Activated naive CD8-positive, alpha-beta T cell treated with anti-CD3 and anti-CD28 coated beads for 36 hours (primary cell): ENCODE data around the gene PTPRN2. TPM values are rescaled to one million over a fixed set of nuclear protein-coding genes. Genes with fewer than 3 reads are reported as not detected.

Source experiments
- DNase-seq: peaks from one replicate; pipeline ENCODE4 v3.0.0; 2021
- H3K27ac Mint-ChIP-seq: one replicate; pipeline ENCODE4 v1.8.0; 2022; ENCODE audit warnings: mild to moderate bottlenecking, moderate library complexity, mixed read lengths
- H3K27me3 Mint-ChIP-seq: one replicate; pipeline ENCODE4 v1.8.0; 2022; ENCODE audit warnings: mild to moderate bottlenecking, mixed read lengths
- H3K36me3 Mint-ChIP-seq: one replicate; pipeline ENCODE4 v1.8.0; 2021; ENCODE audit warnings: mild to moderate bottlenecking, mixed read lengths
- H3K4me1 Mint-ChIP-seq: one replicate; pipeline ENCODE4 v1.8.0; 2021; ENCODE audit warnings: mixed read lengths
- H3K4me3 Mint-ChIP-seq: one replicate; pipeline ENCODE4 v1.8.0; 2022; ENCODE audit warnings: mild to moderate bottlenecking, moderate library complexity, mixed read lengths
- H3K9me3 Mint-ChIP-seq: one replicate; pipeline ENCODE4 v1.8.0; 2022; ENCODE audit warnings: mixed read lengths
- total RNA-seq, 2 experiments: library from RNA; stranded (reverse); gene quantifications; one replicate each; pipeline ENCODE4 v1.2.3, GENCODE V29; 2021

Gene PTPRN2
- total RNA-seq, 2 experiments from 2014 or later: 0.72 to 0.74 TPM

DNA sequence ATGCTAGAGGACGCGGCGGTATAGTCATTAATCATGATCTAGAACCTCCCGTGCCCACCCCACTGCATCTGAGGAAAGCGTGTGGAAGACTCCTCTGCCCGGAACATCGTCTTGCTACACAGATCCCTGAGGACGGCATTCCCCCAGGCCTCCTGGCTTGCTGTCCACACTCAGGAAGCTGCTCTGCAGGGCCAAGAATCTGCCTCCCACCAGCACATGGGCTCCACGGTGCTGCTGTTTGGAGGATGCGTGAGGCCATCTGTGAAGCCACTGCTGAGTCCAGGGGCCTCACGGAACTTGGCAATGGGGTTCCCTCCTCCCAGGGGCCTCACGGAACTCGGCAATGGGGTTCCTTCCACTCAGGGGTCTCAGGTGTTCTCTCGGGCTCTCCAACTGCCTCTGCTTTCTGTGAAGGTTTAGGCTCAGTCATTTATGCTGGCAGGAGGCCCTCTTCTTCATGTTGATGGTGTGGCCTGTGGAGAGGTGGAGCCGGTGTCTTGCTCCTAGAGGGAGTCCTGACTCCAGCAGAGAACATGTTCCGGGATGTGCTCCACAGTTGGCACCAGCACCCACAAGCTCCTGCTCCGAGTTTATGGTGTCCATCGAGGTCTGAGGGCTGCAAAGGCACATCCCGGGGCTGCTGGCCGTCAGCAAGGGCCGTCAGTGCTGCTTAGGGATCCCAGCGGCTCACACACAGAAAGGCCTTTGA is 977.5 kb downstream of the PTPRN2 start:
- peaks cover 11% of the 10 kb centered on the region for H3K4me1 Mint-ChIP-seq
- DNase-seq: no peak
- no peak overlapping the region for H3K27ac Mint-ChIP-seq
- H3K9me3 Mint-ChIP-seq: no peaks in the 10 kb centered on the region
- H3K4me3 Mint-ChIP-seq: no peak overlapping the region
- no peaks in the 10 kb centered on the region for H3K36me3 Mint-ChIP-seq
- no peaks in the 10 kb centered on the region for H3K27me3 Mint-ChIP-seq

DNA sequence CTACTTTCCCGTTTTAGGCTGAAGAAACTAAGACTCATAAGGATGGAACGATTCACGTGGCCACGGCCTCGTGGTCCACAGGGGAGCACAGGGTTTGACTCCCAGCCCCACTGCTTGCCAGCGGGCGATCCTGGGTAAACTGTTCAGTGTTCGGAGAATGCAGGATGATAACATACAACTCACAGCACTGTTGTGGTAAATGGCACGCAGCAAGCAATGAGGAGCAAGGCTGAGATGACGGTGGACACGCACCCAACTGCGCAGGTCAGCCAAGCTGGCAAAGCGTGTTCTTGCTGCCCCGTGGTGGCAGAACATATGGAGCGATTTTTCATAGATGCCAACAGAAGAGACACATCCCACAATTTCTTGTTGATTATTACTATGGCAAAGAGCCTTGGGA is 978.1 kb downstream of the PTPRN2 start:
- Mint-ChIP-seq H3K4me3 (no peak overlapping the region), H3K9me3 (no peaks in the 10 kb centered on the region), H3K36me3 (no peaks in the 10 kb centered on the region)

DNA sequence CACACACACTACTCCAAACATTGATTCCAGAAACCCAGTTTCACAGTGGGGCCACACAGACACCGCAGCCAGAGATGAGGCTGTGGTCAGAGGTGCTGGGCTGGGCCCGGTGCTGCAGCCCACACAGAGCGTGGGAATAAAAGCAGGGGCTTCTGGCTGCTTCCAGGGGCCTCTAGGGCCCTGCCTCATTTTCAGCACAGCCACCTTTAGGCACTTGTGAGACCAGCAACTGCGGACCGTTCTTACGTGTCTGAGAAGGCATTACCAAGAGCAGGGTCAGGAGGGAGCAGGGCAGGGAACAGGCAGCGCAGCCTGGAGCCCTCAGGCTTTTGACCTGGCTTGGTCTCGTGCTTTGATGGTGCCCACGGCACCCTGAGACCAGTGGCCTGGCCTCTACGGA is 980.4 kb downstream of the PTPRN2 start:
- no peaks in the 10 kb centered on the region for H3K36me3 Mint-ChIP-seq
- DNase-seq: no peak
- H3K4me3 Mint-ChIP-seq: no peak overlapping the region

More for the DNA sequence above, 978.1 kb downstream of the PTPRN2 start:
- Mint-ChIP-seq H3K27ac (no peak overlapping the region), H3K27me3 (peaks cover 1% of the 10 kb centered on the region), H3K4me1 (peaks cover 11% of the 10 kb centered on the region)
- no peak for DNase-seq

DNA sequence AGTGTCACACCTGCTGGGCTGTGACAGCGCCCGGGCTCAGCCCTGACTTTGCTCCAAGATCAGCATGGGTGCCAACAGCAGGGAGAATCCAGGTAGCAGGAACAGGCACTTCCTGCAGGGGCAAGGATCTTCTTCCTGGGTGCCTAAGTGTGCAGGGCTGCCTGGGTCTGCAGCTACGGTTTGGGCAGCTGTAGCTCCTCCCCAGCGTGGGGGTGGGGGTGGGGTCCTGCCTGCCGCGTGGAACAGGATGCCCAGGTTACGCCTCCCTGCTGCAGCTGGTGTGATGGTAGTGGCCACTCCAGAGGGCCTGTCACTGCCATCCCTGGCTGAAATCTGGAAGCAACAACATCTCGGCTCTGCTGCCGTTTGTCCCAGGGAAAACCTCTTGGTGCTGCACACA is 981.5 kb downstream of the PTPRN2 start:
- H3K27ac Mint-ChIP-seq: no peak overlapping the region
- H3K4me1 Mint-ChIP-seq: peaks cover under 1% of the 10 kb centered on the region
- no peaks in the 10 kb centered on the region for H3K9me3 Mint-ChIP-seq
- H3K36me3 Mint-ChIP-seq: no peaks in the 10 kb centered on the region
- peaks cover 4% of the 10 kb centered on the region for H3K27me3 Mint-ChIP-seq
- no peak overlapping the region for H3K4me3 Mint-ChIP-seq
- DNase-seq: no peak

More for the DNA sequence above, 980.4 kb downstream of the PTPRN2 start:
- Mint-ChIP-seq H3K27me3 (peaks cover 4% of the 10 kb centered on the region), H3K27ac (no peak overlapping the region), H3K9me3 (no peaks in the 10 kb centered on the region), H3K4me1 (peaks cover 6% of the 10 kb centered on the region)

DNA sequence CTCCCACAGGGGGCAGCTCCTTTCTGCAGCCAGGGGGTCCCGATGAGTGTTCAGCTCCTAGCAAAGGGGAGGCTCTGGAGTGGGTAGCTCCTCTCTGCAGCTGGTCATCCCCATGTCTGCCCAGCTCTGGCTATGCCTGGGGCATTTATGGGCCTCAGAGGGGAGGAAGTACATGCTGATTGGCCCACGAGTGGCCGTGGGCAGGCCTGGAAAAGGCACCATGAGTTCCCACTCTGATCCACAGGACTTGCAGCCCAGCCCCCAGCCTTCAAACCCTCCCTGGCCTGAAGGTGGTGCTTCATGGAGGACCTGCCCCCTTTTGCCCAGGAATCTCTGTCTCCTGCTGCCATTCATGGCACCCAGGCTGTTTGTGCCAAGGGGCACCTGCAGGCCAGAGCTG is 982.0 kb downstream of the PTPRN2 start:
- Mint-ChIP-seq H3K27ac (no peak overlapping the region), H3K9me3 (no peaks in the 10 kb centered on the region), H3K27me3 (peaks cover 4% of the 10 kb centered on the region), H3K4me1 (no peaks in the 10 kb centered on the region), H3K36me3 (no peaks in the 10 kb centered on the region), H3K4me3 (no peak overlapping the region)
- no peak for DNase-seq

DNA sequence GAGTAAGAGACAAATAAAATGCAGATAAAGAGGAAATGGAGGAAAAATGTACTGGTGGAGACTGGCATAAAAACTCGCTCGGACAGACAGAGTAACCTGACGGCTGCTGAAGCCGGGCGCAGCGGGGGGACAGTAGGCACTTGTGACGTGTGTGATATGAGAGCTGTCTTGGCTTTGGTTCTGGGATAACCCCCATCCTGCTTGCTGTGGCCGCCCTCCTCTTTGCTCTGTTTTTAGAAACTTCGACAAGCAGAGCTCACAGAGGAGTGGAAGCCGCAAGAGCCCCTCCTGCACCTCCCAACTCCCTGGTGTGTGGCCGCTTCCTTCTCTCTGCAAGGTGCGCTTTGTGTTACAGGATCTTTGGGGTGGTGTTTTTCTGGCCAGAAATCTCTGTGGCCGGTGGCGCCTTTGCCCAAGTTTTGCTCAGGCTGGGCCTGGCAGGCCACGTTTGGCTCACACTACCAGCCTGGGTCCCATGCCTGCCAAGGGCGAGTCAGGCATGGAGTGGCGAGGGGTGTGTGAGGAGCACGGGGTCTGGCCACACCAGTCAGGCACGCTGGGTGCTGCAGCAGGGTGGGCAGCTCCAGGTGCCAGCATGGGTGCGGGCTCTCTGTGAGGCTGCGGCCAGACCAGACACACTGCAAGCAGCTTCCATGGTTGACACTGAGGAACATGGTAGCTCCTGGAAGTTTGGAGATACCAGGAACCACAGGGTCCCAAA is 982.8 kb downstream of the PTPRN2 start:
- Mint-ChIP-seq H3K4me1 (no peaks in the 10 kb centered on the region), H3K9me3 (no peaks in the 10 kb centered on the region), H3K27me3 (peaks cover 4% of the 10 kb centered on the region), H3K36me3 (no peaks in the 10 kb centered on the region), H3K4me3 (no peak overlapping the region), H3K27ac (no peak overlapping the region)
- no peak for DNase-seq

DNA sequence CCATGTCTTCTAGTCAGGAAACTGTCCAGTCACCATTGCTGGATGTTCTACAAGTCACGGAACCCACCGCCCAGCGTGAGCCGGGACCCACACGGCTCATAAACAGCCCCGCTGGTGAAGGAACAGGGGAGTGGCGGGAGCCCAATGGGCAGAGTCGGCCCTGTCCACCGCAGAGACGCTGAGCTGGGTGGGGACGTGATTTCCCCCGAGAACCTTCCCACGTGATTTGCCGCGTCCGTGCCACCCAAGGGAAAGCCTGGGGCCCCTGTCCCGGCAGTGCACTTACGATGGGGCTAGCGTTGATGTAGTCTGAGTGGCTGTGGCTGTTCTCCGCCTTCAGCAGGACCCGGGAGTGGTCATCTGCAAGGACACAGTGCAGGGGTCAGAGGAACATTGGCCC is 983.9 kb downstream of the PTPRN2 start:
- Mint-ChIP-seq H3K27me3 (peaks cover 4% of the 10 kb centered on the region), H3K27ac (no peak overlapping the region), H3K9me3 (no peaks in the 10 kb centered on the region), H3K4me3 (no peak overlapping the region), H3K4me1 (no peaks in the 10 kb centered on the region), H3K36me3 (no peaks in the 10 kb centered on the region)
- no peak for DNase-seq

DNA sequence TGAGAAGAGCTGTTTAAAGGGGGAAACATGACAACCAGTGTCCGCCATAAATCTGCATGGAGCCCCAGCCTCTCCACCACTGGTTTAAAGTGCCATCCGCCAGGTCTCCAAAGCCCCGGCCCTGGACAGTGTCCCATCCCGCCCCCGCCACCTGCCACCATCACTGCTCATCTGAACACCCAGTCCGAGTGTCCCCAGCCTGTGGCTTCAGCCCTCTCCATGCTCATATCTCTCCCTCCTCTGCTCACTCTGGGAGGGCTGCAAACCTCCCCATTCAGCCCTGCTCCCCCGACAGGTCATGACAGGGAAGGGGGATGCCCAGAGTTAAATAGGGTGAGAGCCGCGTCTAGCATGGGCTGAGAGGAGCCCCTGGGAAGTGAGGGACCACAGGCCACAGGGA is 984.6 kb downstream of the PTPRN2 start:
- Mint-ChIP-seq H3K27me3 (peaks cover 4% of the 10 kb centered on the region), H3K27ac (no peak overlapping the region), H3K4me3 (no peak overlapping the region), H3K36me3 (no peaks in the 10 kb centered on the region), H3K4me1 (no peaks in the 10 kb centered on the region), H3K9me3 (no peaks in the 10 kb centered on the region)
- no peak for DNase-seq

DNA sequence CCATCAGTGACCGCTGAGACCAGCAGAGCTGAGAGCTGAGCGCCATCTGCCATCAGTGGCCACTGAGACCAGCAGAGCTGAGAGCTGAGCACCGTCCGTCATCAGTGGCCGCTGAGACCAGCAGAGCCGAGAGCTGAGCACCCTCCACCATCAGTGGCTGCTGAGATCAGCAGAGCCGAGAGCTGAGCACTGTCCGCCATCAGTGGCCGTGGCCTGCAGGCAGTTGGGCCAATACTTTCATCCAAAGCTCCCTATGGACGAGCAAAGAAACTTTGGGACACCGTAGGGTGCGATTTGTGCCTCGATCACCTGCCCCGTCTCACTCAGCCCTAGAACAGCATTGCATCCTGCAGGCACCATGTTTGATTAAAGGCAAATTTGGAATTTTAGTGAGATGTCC is 985.0 kb downstream of the PTPRN2 start:
- H3K4me1 Mint-ChIP-seq: no peaks in the 10 kb centered on the region
- no peak for DNase-seq
- H3K9me3 Mint-ChIP-seq: no peaks in the 10 kb centered on the region
- H3K27ac Mint-ChIP-seq: no peak overlapping the region
- peaks cover 4% of the 10 kb centered on the region for H3K27me3 Mint-ChIP-seq
- no peaks in the 10 kb centered on the region for H3K36me3 Mint-ChIP-seq
- no peak overlapping the region for H3K4me3 Mint-ChIP-seq

DNA sequence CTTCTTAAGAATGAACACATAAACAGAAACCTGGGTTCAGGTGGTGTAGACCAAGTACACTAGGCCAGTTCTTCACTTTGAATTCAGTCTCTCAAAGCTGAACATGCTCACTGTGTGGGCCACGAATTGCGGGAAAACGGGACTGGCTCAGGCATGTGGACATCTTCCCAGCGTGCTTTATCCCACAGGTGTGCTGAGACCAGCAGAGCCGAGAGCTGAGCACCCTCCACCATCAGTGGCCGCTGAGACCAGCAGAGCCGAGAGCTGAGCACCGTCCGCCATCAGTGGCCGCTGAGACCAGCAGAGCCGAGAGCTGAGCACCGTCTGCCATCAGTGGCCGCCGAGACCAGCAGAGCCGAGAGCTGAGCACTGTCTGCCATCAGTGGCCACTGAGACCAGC is 985.5 kb downstream of the PTPRN2 start:
- H3K36me3 Mint-ChIP-seq: no peaks in the 10 kb centered on the region
- H3K27ac Mint-ChIP-seq: no peak overlapping the region
- peaks cover 4% of the 10 kb centered on the region for H3K27me3 Mint-ChIP-seq
- no peaks in the 10 kb centered on the region for H3K4me1 Mint-ChIP-seq
- DNase-seq: no peak
- no peaks in the 10 kb centered on the region for H3K9me3 Mint-ChIP-seq
- no peak overlapping the region for H3K4me3 Mint-ChIP-seq

DNA sequence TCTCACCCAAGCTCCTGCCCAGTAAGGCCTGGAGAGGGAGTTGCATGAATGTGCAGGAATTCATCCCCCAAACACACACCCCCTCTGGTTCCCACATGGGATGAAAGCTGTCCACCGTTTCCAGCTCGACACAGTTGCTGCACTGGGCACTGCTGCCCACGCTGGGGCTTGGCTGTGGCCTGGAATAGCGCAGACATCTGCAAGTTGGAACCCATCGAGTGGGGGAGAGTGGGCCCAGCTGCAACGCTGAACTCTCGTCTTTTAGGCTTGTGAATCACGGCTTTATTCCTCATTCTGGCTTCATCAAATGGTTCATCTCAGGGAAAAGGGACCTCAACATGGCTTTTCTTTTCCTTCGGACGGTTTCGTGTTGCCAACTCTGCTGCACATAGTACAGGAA is 986.1 kb downstream of the PTPRN2 start:
- no peaks in the 10 kb centered on the region for H3K36me3 Mint-ChIP-seq
- H3K27ac Mint-ChIP-seq: no peak overlapping the region
- no peak overlapping the region for H3K4me3 Mint-ChIP-seq
- no peak for DNase-seq
- no peaks in the 10 kb centered on the region for H3K9me3 Mint-ChIP-seq
- H3K27me3 Mint-ChIP-seq: peaks cover 4% of the 10 kb centered on the region
- no peaks in the 10 kb centered on the region for H3K4me1 Mint-ChIP-seq

DNA sequence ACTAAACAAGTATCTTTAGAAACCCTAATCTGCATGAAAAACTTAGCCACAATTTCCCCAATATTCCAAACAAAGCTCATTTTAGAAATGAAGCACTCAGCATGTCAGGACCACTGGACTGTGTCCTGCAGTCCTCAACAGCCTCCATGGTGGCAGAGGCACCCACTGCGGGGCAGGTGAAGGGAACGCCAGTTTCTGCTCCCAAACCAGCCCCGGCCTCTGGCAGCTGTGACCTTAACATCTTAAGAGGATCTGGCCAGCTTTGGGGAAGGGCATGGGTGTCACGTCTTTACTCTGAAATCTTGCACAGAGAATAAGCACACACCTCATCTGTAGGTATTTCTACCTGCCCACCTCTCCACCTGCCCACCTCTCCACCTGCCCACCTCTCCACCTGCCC is 988.1 kb downstream of the PTPRN2 start:
- no peaks in the 10 kb centered on the region for H3K9me3 Mint-ChIP-seq
- no peaks in the 10 kb centered on the region for H3K36me3 Mint-ChIP-seq
- no peak overlapping the region for H3K4me3 Mint-ChIP-seq
- no peak for DNase-seq
- H3K27me3 Mint-ChIP-seq: peaks cover 8% of the 10 kb centered on the region
- H3K4me1 Mint-ChIP-seq: no peaks in the 10 kb centered on the region
- no peak overlapping the region for H3K27ac Mint-ChIP-seq

DNA sequence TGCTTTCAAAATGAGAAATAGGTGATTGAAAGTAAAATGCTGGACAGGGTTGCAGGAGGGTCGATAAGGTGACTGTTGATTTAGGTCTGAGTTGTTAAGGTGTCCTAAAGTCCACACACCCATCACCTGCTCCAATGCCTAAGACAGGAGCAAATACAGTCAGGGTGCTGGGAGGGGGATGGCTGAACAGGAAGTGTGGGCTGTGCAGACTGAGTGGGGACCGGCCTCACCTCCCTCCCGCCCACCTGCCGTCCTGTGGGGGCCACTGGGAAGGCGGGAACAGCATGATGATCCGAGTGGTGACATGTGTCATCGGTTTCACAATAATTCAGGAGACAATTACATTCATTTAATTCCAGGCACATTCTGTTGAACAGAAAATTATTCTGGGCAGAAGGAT is 990.1 kb downstream of the PTPRN2 start:
- H3K36me3 Mint-ChIP-seq: no peaks in the 10 kb centered on the region
- no peak overlapping the region for H3K27ac Mint-ChIP-seq
- DNase-seq: no peak

DNA sequence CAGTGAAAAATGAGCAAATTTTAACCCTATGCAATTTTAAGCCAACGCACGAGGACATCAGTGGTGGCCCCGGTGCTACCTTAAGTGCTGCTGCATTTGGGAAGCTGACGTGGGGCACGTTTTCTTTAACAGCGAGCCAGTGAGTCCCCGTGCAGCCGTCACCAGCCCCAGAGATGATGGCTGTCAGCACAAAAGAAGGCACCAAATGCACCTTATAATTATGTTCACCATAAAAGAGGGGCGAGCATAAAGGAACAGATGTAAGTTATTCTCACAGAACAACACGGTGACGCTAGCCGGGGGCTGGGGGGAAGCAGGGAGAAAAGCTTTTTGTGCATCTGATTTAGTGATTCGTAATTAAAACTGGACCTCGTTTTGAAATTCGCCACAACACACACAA is 990.7 kb downstream of the PTPRN2 start:
- DNase-seq: no peak
- no peak overlapping the region for H3K4me3 Mint-ChIP-seq

More for the DNA sequence above, 990.1 kb downstream of the PTPRN2 start:
- H3K9me3 Mint-ChIP-seq: no peaks in the 10 kb centered on the region
- no peak overlapping the region for H3K4me3 Mint-ChIP-seq
- peaks cover 11% of the 10 kb centered on the region for H3K27me3 Mint-ChIP-seq
- no peaks in the 10 kb centered on the region for H3K4me1 Mint-ChIP-seq

DNA sequence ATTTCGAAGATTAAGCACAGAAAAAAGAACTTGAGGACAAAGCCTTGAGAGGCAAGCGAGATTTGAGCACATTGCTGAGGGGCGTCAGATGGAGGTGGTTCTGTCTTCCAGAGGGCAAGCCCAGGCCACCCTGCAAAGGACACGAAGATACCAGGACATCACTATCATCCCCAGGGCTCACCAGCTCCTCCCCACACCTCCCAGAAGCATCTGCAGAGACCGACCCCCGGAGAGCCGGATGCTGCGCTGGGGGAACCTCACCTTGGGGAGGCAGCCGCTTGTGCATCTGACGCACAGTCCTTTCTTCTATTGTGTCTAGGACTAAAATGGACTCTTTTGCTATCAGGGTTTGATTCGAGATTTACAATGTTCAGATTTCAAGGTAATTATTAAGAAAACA is 991.2 kb downstream of the PTPRN2 start:
- Mint-ChIP-seq H3K36me3 (no peaks in the 10 kb centered on the region), H3K4me3 (no peak overlapping the region), H3K9me3 (no peaks in the 10 kb centered on the region), H3K27me3 (peaks cover 14% of the 10 kb centered on the region), H3K4me1 (no peaks in the 10 kb centered on the region), H3K27ac (no peak overlapping the region)
- DNase-seq: no peak

More for the DNA sequence above, 990.7 kb downstream of the PTPRN2 start:
- Mint-ChIP-seq H3K27me3 (peaks cover 11% of the 10 kb centered on the region), H3K9me3 (no peaks in the 10 kb centered on the region), H3K36me3 (no peaks in the 10 kb centered on the region), H3K27ac (no peak overlapping the region), H3K4me1 (no peaks in the 10 kb centered on the region)

DNA sequence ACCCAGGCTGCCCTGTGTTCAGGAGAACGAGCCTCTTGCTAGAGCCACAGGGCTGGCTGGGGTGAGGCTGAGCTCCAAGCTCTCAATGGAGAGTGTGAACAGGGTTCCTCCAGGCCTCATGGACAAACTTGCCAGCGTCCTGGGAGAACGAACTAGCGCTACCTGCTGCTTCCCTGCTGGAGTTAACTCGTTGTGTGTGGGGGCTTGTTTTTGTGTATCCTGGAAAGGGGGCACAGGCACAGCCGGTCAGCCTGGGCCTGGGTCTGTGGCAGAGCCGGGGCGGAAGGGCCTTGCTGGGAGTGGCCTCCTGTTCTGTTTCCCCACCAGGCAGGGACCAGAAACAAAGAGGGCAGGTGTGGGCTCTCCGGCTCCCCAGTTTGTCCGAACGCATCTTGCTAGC is 991.6 kb downstream of the PTPRN2 start:
- no peak for DNase-seq
- H3K4me1 Mint-ChIP-seq: no peaks in the 10 kb centered on the region
- no peaks in the 10 kb centered on the region for H3K9me3 Mint-ChIP-seq
- H3K4me3 Mint-ChIP-seq: no peak overlapping the region
- H3K27ac Mint-ChIP-seq: no peak overlapping the region
- no peaks in the 10 kb centered on the region for H3K36me3 Mint-ChIP-seq
- peaks cover 18% of the 10 kb centered on the region for H3K27me3 Mint-ChIP-seq
